ENCODE data around the gene PXYLP1.

The PXYLP1 gene

DNA sequence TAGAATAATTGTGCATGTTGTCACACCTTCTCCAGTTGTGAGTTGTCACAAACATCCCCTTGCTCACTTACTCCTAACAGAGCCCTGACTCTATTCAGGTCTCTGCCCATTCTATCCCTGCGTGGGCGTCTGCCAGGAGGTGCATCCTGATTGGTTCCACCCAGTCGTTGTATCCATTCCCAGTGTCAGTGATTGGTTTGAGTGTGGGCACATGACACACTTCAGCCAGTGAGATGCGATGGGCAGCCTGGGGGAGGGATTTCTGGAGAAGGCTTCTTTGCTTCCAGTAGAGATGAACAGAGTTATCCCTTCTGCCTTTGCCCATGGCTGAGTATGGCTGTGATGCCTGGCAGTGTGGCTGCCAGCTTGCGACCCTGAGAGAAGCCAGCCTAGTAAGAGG, 18.7 kb downstream of the PXYLP1 start:
- H3K4me3 ChIP-seq (ENCODE audit: low read length, poor library complexity, severe bottlenecking), result no peak overlapping the region
- H2AFZ ChIP-seq (ENCODE audit: low read length), result no peak overlapping the region
- no peaks in the 10 kb centered on the region for H4K20me1 ChIP-seq (ENCODE audit: insufficient read depth, low read length, poor library complexity, severe bottlenecking)
- no peaks in the 10 kb centered on the region for H3K27me3 ChIP-seq (ENCODE audit: insufficient read depth, low read length, poor library complexity, severe bottlenecking)
- no peak for TF ChIP-seq CTCF (conservative IDR thresholded peaks at IDR 0.05; ENCODE audit: low read length)
- no peak overlapping the region for H3K9ac ChIP-seq (ENCODE audit: low read depth, low read length, poor library complexity, severe bottlenecking)
- H3K9me2 ChIP-seq (replicated peaks; ENCODE audit: low read depth, low read length), result no peaks in the 10 kb centered on the region
- H3K4me2 ChIP-seq (ENCODE audit: low read depth, low read length, poor library complexity, severe bottlenecking), result no peak overlapping the region
- peaks cover 44% of the 10 kb centered on the region for H3K79me2 ChIP-seq (ENCODE audit: insufficient read depth, low read length)
- H3K4me1 ChIP-seq (ENCODE audit: insufficient read depth, low read length, poor library complexity, severe bottlenecking), result no peaks in the 10 kb centered on the region
- H3F3A ChIP-seq (ENCODE audit: low read depth), result peaks cover 3% of the 10 kb centered on the region; the same call in 1 of the 2 replicates
- peaks cover 18% of the 10 kb centered on the region; the same call in 1 of the 2 replicates for H3K36me3 ChIP-seq (ENCODE audit: insufficient read depth, low read length)
- no peaks in the 10 kb centered on the region for H3K9me3 ChIP-seq (ENCODE audit: insufficient read depth, low read depth, low read length)

DNA sequence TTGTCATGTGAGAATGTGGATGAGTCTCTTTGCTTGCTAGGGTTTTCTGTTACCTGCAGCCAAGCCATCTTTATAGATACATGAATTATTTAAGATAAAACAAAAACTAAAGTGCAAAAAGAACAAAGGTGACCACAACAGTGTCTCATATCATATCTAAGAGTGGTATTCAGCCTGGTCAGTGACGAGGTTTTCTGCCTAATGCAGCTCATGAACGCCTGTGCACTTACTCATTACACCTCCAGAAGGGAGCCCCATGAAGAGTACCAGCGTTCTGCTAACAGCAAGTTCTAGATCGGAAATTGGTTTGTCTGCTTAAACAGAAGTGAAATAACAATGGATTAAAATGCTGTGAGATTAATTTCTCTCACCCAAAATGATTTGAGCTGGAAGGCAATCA, 19.2 kb downstream of the PXYLP1 start:
- Histone ChIP-seq H3K9me2 (replicated peaks; ENCODE audit: low read depth, low read length) (no peaks in the 10 kb centered on the region), H3F3A (ENCODE audit: low read depth) (peaks cover 3% of the 10 kb centered on the region; the same call in 1 of the 2 replicates), H3K27me3 (ENCODE audit: insufficient read depth, low read length, poor library complexity, severe bottlenecking) (no peaks in the 10 kb centered on the region), H4K20me1 (ENCODE audit: insufficient read depth, low read length, poor library complexity, severe bottlenecking) (no peaks in the 10 kb centered on the region), H3K9me3 (ENCODE audit: insufficient read depth, low read depth, low read length) (no peaks in the 10 kb centered on the region), H3K79me2 (ENCODE audit: insufficient read depth, low read length) (peaks cover 44% of the 10 kb centered on the region), H3K4me3 (ENCODE audit: low read length, poor library complexity, severe bottlenecking) (no peak overlapping the region), H3K4me1 (ENCODE audit: insufficient read depth, low read length, poor library complexity, severe bottlenecking) (no peaks in the 10 kb centered on the region), H2AFZ (ENCODE audit: low read length) (no peak overlapping the region), H3K36me3 (ENCODE audit: insufficient read depth, low read length) (peaks cover 18% of the 10 kb centered on the region; the same call in 1 of the 2 replicates), H3K9ac (ENCODE audit: low read depth, low read length, poor library complexity, severe bottlenecking) (no peak overlapping the region), H3K4me2 (ENCODE audit: low read depth, low read length, poor library complexity, severe bottlenecking) (no peak overlapping the region)
- TF ChIP-seq EZH2phosphoT487 (IDR thresholded peaks at IDR 0.05; ENCODE audit: borderline replicate concordance), result no peak
- no peak for TF ChIP-seq CTCF (conservative IDR thresholded peaks at IDR 0.05; ENCODE audit: low read length)

GRCh38 chr3:141253326-141253725, 21.7 kb downstream of the PXYLP1 start:
- no peaks in the 10 kb centered on the region for H3K4me1 ChIP-seq (ENCODE audit: insufficient read depth, low read length, poor library complexity, severe bottlenecking)
- TF ChIP-seq EZH2phosphoT487 (IDR thresholded peaks at IDR 0.05; ENCODE audit: borderline replicate concordance) (no peak), CTCF (conservative IDR thresholded peaks at IDR 0.05; ENCODE audit: low read length) (no peak)

More at GRCh38 chr3:141253326-141253725, 21.7 kb downstream of the PXYLP1 start:
- Histone ChIP-seq H3K9me2 (replicated peaks; ENCODE audit: low read depth, low read length) (no peaks in the 10 kb centered on the region), H3K27me3 (ENCODE audit: insufficient read depth, low read length, poor library complexity, severe bottlenecking) (no peaks in the 10 kb centered on the region), H3K79me2 (ENCODE audit: insufficient read depth, low read length) (peaks cover 46% of the 10 kb centered on the region; the same call in 1 of the 2 replicates), H3F3A (ENCODE audit: low read depth) (peaks cover 3% of the 10 kb centered on the region; the same call in 1 of the 2 replicates), H4K20me1 (ENCODE audit: insufficient read depth, low read length, poor library complexity, severe bottlenecking) (no peaks in the 10 kb centered on the region), H3K9ac (ENCODE audit: low read depth, low read length, poor library complexity, severe bottlenecking) (no peak overlapping the region), H3K9me3 (ENCODE audit: insufficient read depth, low read depth, low read length) (no peaks in the 10 kb centered on the region), H2AFZ (ENCODE audit: low read length) (no peak overlapping the region), H3K4me3 (ENCODE audit: low read length, poor library complexity, severe bottlenecking) (no peak overlapping the region), H3K4me2 (ENCODE audit: low read depth, low read length, poor library complexity, severe bottlenecking) (no peak overlapping the region), H3K36me3 (ENCODE audit: insufficient read depth, low read length) (peaks cover 21% of the 10 kb centered on the region; the same call in 1 of the 2 replicates)

Measured in Loucy (cell line).